ENCODE results near the gene SSNA1.
A peak's percentile ranks its signal among the peaks of the same experiment; 100 is the strongest.

The SSNA1 gene

DNA sequence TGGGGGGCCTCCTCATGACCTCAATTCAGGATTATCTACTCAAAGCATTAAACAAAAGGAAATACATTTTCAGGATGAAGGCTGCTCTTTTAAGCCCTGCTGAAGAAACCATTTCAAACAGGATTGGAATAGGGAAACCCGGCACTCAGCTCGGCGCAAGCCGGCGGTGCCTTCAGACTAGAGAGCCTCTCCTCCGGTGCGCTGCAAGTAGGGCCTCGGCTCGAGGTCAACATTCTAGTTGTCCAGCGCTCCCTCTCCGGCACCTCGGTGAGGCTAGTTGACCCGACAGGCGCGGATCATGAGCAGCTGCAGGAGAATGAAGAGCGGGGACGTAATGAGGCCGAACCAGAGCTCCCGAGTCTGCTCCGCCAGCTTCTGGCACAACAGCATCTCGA is 16.3 kb downstream of the SSNA1 start:
- CTCF ChIA-PET, result interaction anchor here (1.6 to 2.5 kb wide), 3 partner anchors 15 to 22 kb away, joined by 3 to 10 read pairs (median 5); partner anchors contain the start of gene RNF224
- POLR2A ChIA-PET (ENCODE audit: low non-redundant PET), result interaction anchor here (0.6 to 1.2 kb wide), 6 partner anchors 10 to 158 kb away, joined by 3 to 4 read pairs (median 3); partner anchors contain the start of genes NPDC1 and SSNA1
- no peak for DNase-seq (ENCODE audit: low spot score)

GRCh38 chr9:137205126-137206069 is 16.9 kb downstream of the SSNA1 start, which contains the start of the genes NDOR1 and TMEM203:
Gene NDOR1 (plus strand): TSS chr9:137205700. CDS start chr9:137205778, 78 bp downstream.
Gene TMEM203 (minus strand): TSS chr9:137205648. CDS start chr9:137205414, 234 bp downstream.
- POLR2A ChIA-PET (ENCODE audit: low non-redundant PET), result interaction anchor here (0.6 to 1.3 kb wide), 7 partner anchors 8 to 159 kb away, joined by 3 to 5 read pairs (median 3); partner anchors contain the start of genes NPDC1, SSNA1 and TMEM210
- peak within 1 kb of the TSS; percentile 80 for H3K27ac ChIP-seq
- no peak for TF ChIP-seq CTCF (conservative IDR thresholded peaks at IDR 0.05; ENCODE audit: low read depth)
- peak; percentile 96 for DNase-seq (ENCODE audit: low spot score)
- CTCF ChIA-PET, result interaction anchor here (1.6 to 2.5 kb wide), 3 partner anchors 16 to 22 kb away, joined by 3 to 10 read pairs (median 5); partner anchors contain the start of gene RNF224

More for the DNA sequence above, 16.3 kb downstream of the SSNA1 start:
- no peak for TF ChIP-seq CTCF (conservative IDR thresholded peaks at IDR 0.05; ENCODE audit: low read depth)
- H3K27ac ChIP-seq, result peak overlapping the region; percentile 80

DNA sequence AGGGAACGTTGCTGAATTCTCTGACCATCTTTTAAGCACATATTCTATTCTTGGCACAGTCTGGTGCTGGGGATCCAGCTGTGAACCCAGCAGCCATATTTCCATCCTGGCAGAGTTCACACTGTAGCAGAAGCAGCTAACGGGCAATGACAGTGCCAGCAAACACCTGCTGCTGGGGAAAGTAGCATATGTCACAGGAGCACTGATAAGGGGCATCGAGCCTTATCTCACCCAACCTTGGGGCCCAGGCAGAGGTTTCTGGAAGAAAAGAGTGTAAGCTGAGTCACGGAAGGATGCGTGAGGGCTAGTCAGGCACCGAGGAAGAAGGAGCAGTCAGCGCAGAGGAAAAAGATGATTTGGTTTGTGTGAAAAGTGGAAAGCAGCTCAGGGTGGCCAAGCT is 18.1 kb downstream of the SSNA1 start:
- POLR2A ChIA-PET (ENCODE audit: low non-redundant PET), result interaction anchor here (1.3 kb wide), 1 partner anchor 17 kb away, joined by 5 read pairs; no protein-coding TSS in a partner anchor
- CTCF ChIA-PET, result interaction anchor here (0.6 to 1.2 kb wide), 3 partner anchors 18 to 45 kb away, joined by 4 to 6 read pairs (median 5); partner anchors contain the start of gene CYSRT1
- H3K27ac ChIP-seq, result peak overlapping the region; percentile 80
- no peak for DNase-seq (ENCODE audit: low spot score)
- TF ChIP-seq CTCF (conservative IDR thresholded peaks at IDR 0.05; ENCODE audit: low read depth), result no peak

GRCh38 chr9:137211532-137211931 is 23.1 kb downstream of the SSNA1 start:
- CTCF ChIA-PET, result interaction anchor here (2.1 kb wide), 1 partner anchor 25 kb away, joined by 8 read pairs; no protein-coding TSS in a partner anchor
- DNase-seq (ENCODE audit: low spot score), result no peak
- POLR2A ChIA-PET (ENCODE audit: low non-redundant PET), result no interaction called here
- TF ChIP-seq CTCF (conservative IDR thresholded peaks at IDR 0.05; ENCODE audit: low read depth), result no peak
- H3K27ac ChIP-seq, result peak overlapping the region; percentile 82

GRCh38 chr9:137212520-137212919 is 24.0 kb downstream of the SSNA1 start:
- no peak for TF ChIP-seq CTCF (conservative IDR thresholded peaks at IDR 0.05; ENCODE audit: low read depth)
- peak overlapping the region; percentile 82 for H3K27ac ChIP-seq
- ChIA-PET POLR2A (ENCODE audit: low non-redundant PET) (no interaction called here), CTCF (interaction anchor here (1.4 to 2.1 kb wide), 2 partner anchors 22 to 24 kb away, joined by 4 to 8 read pairs; no protein-coding TSS in a partner anchor)
- DNase-seq (ENCODE audit: low spot score), result no peak
